OCI-LY1 (cell line): ENCODE measurements around the gene ARHGAP24.

ENCODE experiments used
- H2AFZ ChIP-seq: fragments of 200-600 bp; sonication (generic), shearing (Covaris generic); 2 replicates; pipeline ENCODE4 v1.6.0; 2014; ENCODE audit warnings: antibody characterized with exemption, mild to moderate bottlenecking, low read length
- H3F3A ChIP-seq: fragments of 200-600 bp; sonication (generic), shearing (Covaris generic); 2 replicates; pipeline ENCODE4 v1.6.0; 2014; ENCODE audit warnings: mild to moderate bottlenecking, antibody characterized with exemption, low read length, moderate library complexity; ENCODE audit not compliant: insufficient read depth
- H3K27ac ChIP-seq: fragments of 200-600 bp; sonication (generic); 2 replicates; pipeline ENCODE4 v1.5.1; 2014; ENCODE audit warnings: low read length, mixed run types, mild to moderate bottlenecking, low read depth; ENCODE audit not compliant: poor library complexity, severe bottlenecking
- H3K27me3 ChIP-seq: fragments of 200-600 bp; sonication (generic); 2 replicates; pipeline ENCODE4 v1.6.0; 2014; ENCODE audit warnings: antibody characterized with exemption, mild to moderate bottlenecking, low read length, moderate library complexity; ENCODE audit not compliant: insufficient read depth
- H3K36me3 ChIP-seq: fragments of 200-600 bp; sonication (generic); 2 replicates; pipeline ENCODE4 v1.6.1; 2014; ENCODE audit warnings: mild to moderate bottlenecking, antibody characterized with exemption, low read length, moderate library complexity, mixed read lengths; ENCODE audit not compliant: insufficient read depth
- H3K4me1 ChIP-seq: fragments of 200-600 bp; sonication (generic); 2 replicates; pipeline ENCODE4 v1.5.1; 2014; ENCODE audit warnings: mild to moderate bottlenecking, low read length, moderate library complexity; ENCODE audit not compliant: insufficient read depth, severe bottlenecking
- H3K4me2 ChIP-seq: fragments of 200-600 bp; sonication (generic), shearing (Covaris generic); 2 replicates; pipeline ENCODE4 v1.6.1; 2014; ENCODE audit warnings: low read length
- H3K4me3 ChIP-seq: fragments of 200-600 bp; sonication (generic); 2 replicates; pipeline ENCODE4 v1.5.1; 2014; ENCODE audit warnings: low read length, low read depth, mild to moderate bottlenecking, mixed read lengths; ENCODE audit not compliant: poor library complexity, severe bottlenecking
- H3K79me2 ChIP-seq: fragments of 200-600 bp; shearing (Covaris generic); 2 replicates; pipeline ENCODE4 v1.6.1; 2016; ENCODE audit warnings: mixed run types, low read length, mixed read lengths; ENCODE audit not compliant: insufficient read depth
- H3K9ac ChIP-seq: fragments of 200-600 bp; sonication (generic), shearing (Covaris generic); 2 replicates; pipeline ENCODE4 v1.6.1; 2014; ENCODE audit warnings: mild to moderate bottlenecking, low read length, mixed read lengths
- H3K9me2 ChIP-seq: fragments of 200-600 bp; sonication (generic), shearing (Covaris generic); 2 replicates; pipeline ENCODE4 v1.6.1; 2014; ENCODE audit warnings: low read depth, mild to moderate bottlenecking, low read length, mixed read lengths
- H3K9me3 ChIP-seq: fragments of 200-600 bp; shearing (Covaris generic); 2 replicates; pipeline ENCODE4 v1.6.1; 2014; ENCODE audit warnings: low read length, mixed read lengths
- H4K20me1 ChIP-seq: fragments of 200-600 bp; sonication (generic), shearing (Covaris generic); 2 replicates; pipeline ENCODE4 v1.6.0; 2016; ENCODE audit warnings: mild to moderate bottlenecking, low read length; ENCODE audit not compliant: insufficient read depth
- CTCF ChIP-seq: fragments of 200-600 bp; sonication (generic), shearing (Covaris generic); IDR thresholded peaks from 2 replicates; pipeline ENCODE4 v1.5.1; 2017; ENCODE audit warnings: mild to moderate bottlenecking, antibody characterized with exemption, low read length, moderate library complexity, mixed read lengths
- EZH2 ChIP-seq: fragments of 200-600 bp; sonication (generic), shearing (Covaris generic); IDR thresholded peaks from 2 replicates; pipeline ENCODE4 v1.8.0; 2017; ENCODE audit warnings: borderline replicate concordance, mixed run types, mild to moderate bottlenecking, antibody characterized with exemption, low read length, moderate library complexity, mixed read lengths

ARHGAP24 gene

GRCh38 chr4:85905761-85906160 lies 430.8 kb downstream of the ARHGAP24 start:
- Histone ChIP-seq H3F3A (no peaks in the 10 kb centered on the region), H3K4me1 (peaks cover 19% of the 10 kb centered on the region), H3K4me2 (no peak overlapping the region), H3K9ac (no peak overlapping the region), H3K79me2 (peaks cover 19% of the 10 kb centered on the region), H3K9me2 (no peaks in the 10 kb centered on the region), H3K9me3 (no peaks in the 10 kb centered on the region), H3K27me3 (no peaks in the 10 kb centered on the region), H2AFZ (no peak overlapping the region), H4K20me1 (no peaks in the 10 kb centered on the region), H3K27ac (no peak overlapping the region), H3K4me3 (no peak overlapping the region), H3K36me3 (peaks cover 25% of the 10 kb centered on the region; the same call in 1 of the 2 replicates)
- no peak for TF ChIP-seq EZH2
- no peak for TF ChIP-seq CTCF

GRCh38 chr4:85907001-85907400 lies 432.1 kb downstream of the ARHGAP24 start:
- H3K9me3 ChIP-seq = no peaks in the 10 kb centered on the region
- no peak overlapping the region for H3K4me2 ChIP-seq
- peaks cover 23% of the 10 kb centered on the region for H3K79me2 ChIP-seq
- H3K36me3 ChIP-seq = peaks cover 24% of the 10 kb centered on the region; the same call in 1 of the 2 replicates
- no peak overlapping the region for H3K9ac ChIP-seq
- H4K20me1 ChIP-seq = no peaks in the 10 kb centered on the region
- no peak overlapping the region for H3K27ac ChIP-seq
- no peaks in the 10 kb centered on the region for H3F3A ChIP-seq
- no peak for TF ChIP-seq CTCF
- TF ChIP-seq EZH2 = no peak
- no peaks in the 10 kb centered on the region for H3K27me3 ChIP-seq
- H2AFZ ChIP-seq = no peak overlapping the region
- no peaks in the 10 kb centered on the region for H3K9me2 ChIP-seq
- H3K4me1 ChIP-seq = peaks cover 19% of the 10 kb centered on the region
- no peak overlapping the region for H3K4me3 ChIP-seq

- Histone ChIP-seq H4K20me1 (no peaks in the 10 kb centered on the region), H3K9ac (no peak overlapping the region), H3K9me2 (no peaks in the 10 kb centered on the region), H3K79me2 (peaks cover 28% of the 10 kb centered on the region), H2AFZ (no peak overlapping the region), H3K27ac (no peak overlapping the region), H3K36me3 (0 out of 2 replicates have a peak, but pooled peaks cover 17% of the 10 kb centered on the region), H3K27me3 (no peaks in the 10 kb centered on the region), H3K4me2 (no peak overlapping the region), H3K9me3 (no peaks in the 10 kb centered on the region), H3K4me1 (peaks cover 13% of the 10 kb centered on the region), H3K4me3 (no peak overlapping the region), H3F3A (no peaks in the 10 kb centered on the region; the same call in 1 of the 2 replicates)
- no peak for TF ChIP-seq CTCF
- TF ChIP-seq EZH2 = no peak
Observed at GRCh38 chr4:85909851-85910250, 434.9 kb downstream of the ARHGAP24 start.
